Left lung (tissue), 10 donors: ENCODE results near the gene DIS3. TPM values are rescaled to one million over a fixed set of nuclear protein-coding genes. Genes with fewer than 3 reads are reported as not detected.

ENCODE experiments used
- ATAC-seq: fragments of 200-7000 bp; cut with Tn5 transposase; one replicate; pipeline ENCODE4 v1.9.1; 2020; ENCODE audit warnings: moderate library complexity
- DNase-seq, 4 donors: peaks; one replicate each; pipeline ENCODE4 v3.0.0-alpha.2; 2013 to 2020
- H3K27ac ChIP-seq, 2 donors: fragments of 200-600 bp; sonication (generic) in 1 of 2; one replicate each; pipeline versions ENCODE4 v1.5.0 to v1.8.0; 2020 to 2021
- H3K27me3 ChIP-seq, 2 donors: fragments of 200-600 bp; sonication (generic) in 1 of 2; one replicate each; pipeline versions ENCODE4 v1.5.0 to v1.8.0; 2020 to 2021
- H3K36me3 ChIP-seq, 2 donors: fragments of 200-600 bp; sonication (generic) in 1 of 2; one replicate each; pipeline versions ENCODE4 v1.5.0 to v1.8.0; 2020 to 2021
- H3K4me1 ChIP-seq, 2 donors: fragments of 200-600 bp; one replicate each; pipeline ENCODE4 v1.8.0; 2021
- H3K4me3 ChIP-seq, 2 donors: fragments of 200-600 bp; sonication (generic) in 1 of 2; one replicate each; pipeline versions ENCODE4 v1.5.0 to v1.8.0; 2020 to 2021; ENCODE audit warnings: mild to moderate bottlenecking in 1 of 2
- H3K9me3 ChIP-seq, 2 donors: fragments of 200-600 bp; sonication (generic) in 1 of 2; one replicate each; pipeline versions ENCODE4 v1.5.0 to v1.8.0; 2020 to 2021
- CTCF ChIP-seq, 2 donors: fragments of 200-600 bp; sonication (generic) in 1 of 2; IDR thresholded peaks; one replicate each; pipeline versions ENCODE4 v1.5.0 to v1.8.0; 2021; ENCODE audit warnings: antibody characterized with exemption in 2 of 2
- intact Hi-C, 2 donors: fragments of 100-400 bp; cut with DNase I; formaldehyde crosslinking; loops; one replicate each; pipeline versions ENCODE4 v1.11.2 to v1.14.2; 2022
- polyA plus RNA-seq, 6 donors: library from polyadenylated mRNA; unstranded; fragments of 120-200 nt; gene quantifications; one replicate each; pipeline ENCODE4 v1.2.1, GENCODE V29; 2013; ENCODE audit not compliant: insufficient read length in 6 of 6
- total RNA-seq, 2 donors: library from RNA; stranded (reverse); fragmentation: NEBNext Ultra II Directional; extraction: Animal tissue kit (Norgen Biotek cat#: 25700); gene quantifications; one replicate each; pipeline ENCODE4 v1.2.1, GENCODE V29; 2021
- donor health status: DM: no; HTN: yes; CAD: no.
- donor health status: DM: no; HTN: no; CAD: no.

Gene DIS3
- total and polyA plus RNA-seq, 8 donors: 25.3 to 39.8 (median 34.7) TPM

GRCh38 chr13:72763411-72763810 lies 18.3 kb downstream of the DIS3 start:
- DNase-seq (no peak), ATAC-seq (no peak)
- no peaks in the 10 kb centered on the region for H3K9me3 ChIP-seq
- no peak overlapping the region for H3K27ac ChIP-seq
- H3K4me1 ChIP-seq: no peaks in the 10 kb centered on the region
- intact Hi-C loops: no loop called here
- no peak overlapping the region for H3K4me3 ChIP-seq
- TF ChIP-seq CTCF (IDR thresholded peaks at IDR 0.05): no peak
- H3K36me3 ChIP-seq: peaks cover 5 to 100% of the 10 kb centered on the region in 2 donors
- no peaks in the 10 kb centered on the region for H3K27me3 ChIP-seq

- intact Hi-C loops: no loop called here
- no peak overlapping the region for H3K4me3 ChIP-seq
- no peak for ATAC-seq
- TF ChIP-seq CTCF (IDR thresholded peaks at IDR 0.05): no peak
- no peaks in the 10 kb centered on the region for H3K27me3 ChIP-seq
- no peak for DNase-seq
- no peaks in the 10 kb centered on the region for H3K9me3 ChIP-seq
- H3K36me3 ChIP-seq: peaks cover 0 to 100% of the 10 kb centered on the region in 2 donors
- H3K4me1 ChIP-seq: no peaks in the 10 kb centered on the region
- H3K27ac ChIP-seq: no peak overlapping the region
Observed at GRCh38 chr13:72760189-72760588, 21.5 kb downstream of the DIS3 start.

- Histone ChIP-seq H3K9me3 (no peaks in the 10 kb centered on the region), H3K36me3 (peaks cover 0 to 99% of the 10 kb centered on the region in 2 donors), H3K27me3 (no peaks in the 10 kb centered on the region), H3K27ac (no peak overlapping the region), H3K4me3 (no peak overlapping the region), H3K4me1 (no peaks in the 10 kb centered on the region)
- DNase-seq: no peak
- TF ChIP-seq CTCF (IDR thresholded peaks at IDR 0.05): no peak
- no peak for ATAC-seq
- intact Hi-C loops: no loop called here
Observed at GRCh38 chr13:72757792-72758535, 23.7 kb downstream of the DIS3 start.

GRCh38 chr13:72754111-72754510 lies 27.6 kb downstream of the DIS3 start:
- intact Hi-C loops: no loop called here
- TF ChIP-seq CTCF (IDR thresholded peaks at IDR 0.05): no peak
- H3K4me1 ChIP-seq: no peaks in the 10 kb centered on the region
- H3K9me3 ChIP-seq: no peaks in the 10 kb centered on the region
- DNase-seq (no peak), ATAC-seq (no peak)
- no peaks in the 10 kb centered on the region for H3K27me3 ChIP-seq
- H3K36me3 ChIP-seq: peaks cover 0 to 84% of the 10 kb centered on the region in 2 donors
- no peak overlapping the region for H3K27ac ChIP-seq
- H3K4me3 ChIP-seq: no peak overlapping the region

GRCh38 chr13:72751220-72751619 lies 30.5 kb downstream of the DIS3 start:
- Histone ChIP-seq H3K4me1 (no peaks in the 10 kb centered on the region), H3K27ac (no peak overlapping the region), H3K9me3 (no peaks in the 10 kb centered on the region), H3K27me3 (no peaks in the 10 kb centered on the region), H3K4me3 (no peak overlapping the region), H3K36me3 (peaks cover 0 to 83% of the 10 kb centered on the region in 2 donors)
- intact Hi-C loops: no loop called here
- no peak for DNase-seq
- TF ChIP-seq CTCF (IDR thresholded peaks at IDR 0.05): no peak
- no peak for ATAC-seq
